Measurements from ENCODE around the gene SBK1. TPM values are rescaled to one million over a fixed set of nuclear protein-coding genes. Genes with fewer than 3 reads are reported as not detected.

SBK1 gene
- total RNA-seq, 1 experiment from 2014 or later = 19.2 TPM

- no peak overlapping the region for H3K4me3 ChIP-seq (replicated peaks in 1 of 2; ENCODE audit: low read depth in 1 of 2, low read length in 2 of 2)
- no peak for ATAC-seq
- H3K4me2 ChIP-seq (ENCODE audit: low read length) = no peak overlapping the region
- H3K9me2 ChIP-seq (ENCODE audit: insufficient read depth) = no peaks in the 10 kb centered on the region
- ChIA-PET POLR2A (no interaction called here), RAD21 (ENCODE audit: low non-redundant PET in 1 of 2, low total read pairs in 2 of 2, uncharacterized antibody in 2 of 2, unreplicated experiment in 2 of 2) (interaction anchor here in 1 of 2 experiments (0.6 kb wide), 1 partner anchor 637 kb away, joined by 3 read pairs; no protein-coding TSS in a partner anchor), CTCF (no interaction called here)
- no peaks in the 10 kb centered on the region for H3K9me3 ChIP-seq (ENCODE audit: control insufficient read depth in 1 of 2, insufficient read depth in 1 of 2, low read depth in 1 of 2, low read length in 2 of 2)
- H3K27me3 ChIP-seq (ENCODE audit: insufficient read depth, low read length) = no peaks in the 10 kb centered on the region
- H3K79me2 ChIP-seq (ENCODE audit: insufficient read depth, low read length) = no peaks in the 10 kb centered on the region
- intact Hi-C loops (cut with micrococcal nuclease) = no loop called here
- no peak overlapping the region for H2AFZ ChIP-seq (ENCODE audit: low read depth, low read length, poor library complexity, severe bottlenecking)
- BruUV-seq (replicated peaks) = no TSS peak
- H3K9ac ChIP-seq (ENCODE audit: low read length) = no peak overlapping the region
- no peak for TF ChIP-seq REST (IDR thresholded peaks at IDR 0.05; ENCODE audit: low read depth)
- no peak for TF ChIP-seq ZNF274 (IDR thresholded peaks at IDR 0.05; ENCODE audit: low read depth, low read length)
- TF ChIP-seq SIN3A (IDR thresholded peaks at IDR 0.05; ENCODE audit: low read depth) = no peak
- no peak for TF ChIP-seq EGR1 (IDR thresholded peaks at IDR 0.05; ENCODE audit: low read depth)
- TF ChIP-seq TCF7L2 (IDR thresholded peaks at IDR 0.05; ENCODE audit: borderline replicate concordance, extremely low read depth, insufficient read depth, insufficient read length) = no peak
- TF ChIP-seq RAD21 (IDR thresholded peaks at IDR 0.05; ENCODE audit: low read depth) = no peak
- H4K20me1 ChIP-seq (ENCODE audit: insufficient read depth) = no peaks in the 10 kb centered on the region
- DNase-seq (ENCODE audit: low read depth, low spot score) = no peak
- no peak overlapping the region for H3K27ac ChIP-seq (ENCODE audit: low read depth, low read length)
- H3K4me1 ChIP-seq (ENCODE audit: control insufficient read depth in 1 of 2, insufficient read depth in 2 of 2, low read length in 2 of 2) = peaks cover 4 to 9% of the 10 kb centered on the region in 2 experiments; a peak in 2 of 4 replicates
- H3K36me3 ChIP-seq (ENCODE audit: control insufficient read depth in 1 of 2, insufficient read depth in 2 of 2, low read length in 2 of 2) = no peaks in the 10 kb centered on the region
Observed at GRCh38 chr16:28311413-28311812, 19.1 kb downstream of the SBK1 start.

GRCh38 chr16:28311913-28312312 is 19.6 kb downstream of the SBK1 start:
- Histone ChIP-seq H3K36me3 (ENCODE audit: control insufficient read depth in 1 of 2, insufficient read depth in 2 of 2, low read length in 2 of 2) (no peaks in the 10 kb centered on the region), H3K4me3 (replicated peaks in 1 of 2; ENCODE audit: low read depth in 1 of 2, low read length in 2 of 2) (no peak overlapping the region), H3K9ac (ENCODE audit: low read length) (no peak overlapping the region), H3K27me3 (ENCODE audit: insufficient read depth, low read length) (no peaks in the 10 kb centered on the region), H3K4me2 (ENCODE audit: low read length) (no peak overlapping the region), H3K27ac (ENCODE audit: low read depth, low read length) (no peak overlapping the region), H2AFZ (ENCODE audit: low read depth, low read length, poor library complexity, severe bottlenecking) (no peak overlapping the region), H3K9me2 (ENCODE audit: insufficient read depth) (no peaks in the 10 kb centered on the region), H3K4me1 (ENCODE audit: control insufficient read depth in 1 of 2, insufficient read depth in 2 of 2, low read length in 2 of 2) (peaks cover 4 to 11% of the 10 kb centered on the region in 2 experiments; a peak in 2 of 4 replicates), H4K20me1 (ENCODE audit: insufficient read depth) (no peaks in the 10 kb centered on the region), H3K9me3 (ENCODE audit: control insufficient read depth in 1 of 2, insufficient read depth in 1 of 2, low read depth in 1 of 2, low read length in 2 of 2) (no peaks in the 10 kb centered on the region), H3K79me2 (ENCODE audit: insufficient read depth, low read length) (no peaks in the 10 kb centered on the region)
- intact Hi-C loops (cut with micrococcal nuclease) = no loop called here
- ChIA-PET RAD21 (ENCODE audit: low non-redundant PET in 1 of 2, low total read pairs in 2 of 2, uncharacterized antibody in 2 of 2, unreplicated experiment in 2 of 2) (no interaction called here), POLR2A (no interaction called here), CTCF (no interaction called here)
- BruUV-seq (replicated peaks) = no TSS peak
- no peak for ATAC-seq
- no peak for DNase-seq (ENCODE audit: low read depth, low spot score)
- TF ChIP-seq FOSL1 (IDR thresholded peaks at IDR 0.05; ENCODE audit: low read depth) = no peak
- TF ChIP-seq POLR2AphosphoS5 (IDR thresholded peaks at IDR 0.05; ENCODE audit: low read depth, low read length) = no peak
- TF ChIP-seq RAD21 (IDR thresholded peaks at IDR 0.05; ENCODE audit: low read depth) = no peak
- TF ChIP-seq CEBPB (IDR thresholded peaks at IDR 0.05; ENCODE audit: low read depth) = no peak
- TF ChIP-seq ZNF274 (IDR thresholded peaks at IDR 0.05; ENCODE audit: low read depth, low read length) = no peak
- no peak for TF ChIP-seq YY1 (IDR thresholded peaks at IDR 0.05; ENCODE audit: extremely low read depth, insufficient replicate concordance, low read depth, low read length)
- no peak for TF ChIP-seq MAX (IDR thresholded peaks at IDR 0.05)
- TF ChIP-seq SRF (IDR thresholded peaks at IDR 0.05; ENCODE audit: low read depth) = no peak
- no peak for TF ChIP-seq REST (IDR thresholded peaks at IDR 0.05; ENCODE audit: low read depth)
- TF ChIP-seq ATF3 (IDR thresholded peaks at IDR 0.05) = no peak
- TF ChIP-seq JUND (IDR thresholded peaks at IDR 0.05) = no peak

Data from HCT116 (cell line).